T-helper 1 cell treated with Interleukin-12 subunit alpha and Interleukin-12 subunit beta and Interleukin-4 antibody, amounts not matched to agents 30 μg/mL and 1 μg/mL, for 36 hours (primary cell): ENCODE data around the gene RIT1.
"Not testable (repeated sequence)": the region's sequence is repeated elsewhere in the genome, so short reads cannot be mapped to it uniquely, and the experiment has no call there.

Experiments
- H3K27ac Mint-ChIP-seq: one replicate; pipeline ENCODE4 v1.8.0; 2021; ENCODE audit warnings: mild to moderate bottlenecking, mixed read lengths
- H3K27me3 Mint-ChIP-seq: one replicate; pipeline ENCODE4 v1.8.0; 2021; ENCODE audit warnings: low read depth, mixed read lengths
- H3K36me3 Mint-ChIP-seq: one replicate; pipeline ENCODE4 v1.8.0; 2021; ENCODE audit warnings: low read depth, mixed read lengths
- H3K4me1 Mint-ChIP-seq: one replicate; pipeline ENCODE4 v1.8.0; 2021; ENCODE audit warnings: low read depth, mixed read lengths
- H3K4me3 Mint-ChIP-seq: one replicate; pipeline ENCODE4 v1.8.0; 2021; ENCODE audit warnings: mild to moderate bottlenecking, moderate library complexity, mixed read lengths
- H3K9me3 Mint-ChIP-seq: one replicate; pipeline ENCODE4 v1.8.0; 2021; ENCODE audit warnings: mixed read lengths

Gene RIT1

GRCh38 chr1:155940993-155941844 lies 30.1 kb upstream of the RIT1 start, which contains the start of gene RXFP4:
Gene RXFP4, plus strand, starts transcription at chr1:155941638. Its CDS starts 72 bp downstream, at chr1:155941710.
- Mint-ChIP-seq H3K36me3 (peaks cover 12% of the 10 kb centered on the region), H3K4me1 (peaks cover 48% of the 10 kb centered on the region), H3K9me3 (no peaks in the 10 kb centered on the region), H3K4me3 (peak within 1 kb of the TSS; percentile 56), H3K27ac (peak within 1 kb of the TSS; percentile 94), H3K27me3 (no peaks in the 10 kb centered on the region)

- Mint-ChIP-seq H3K4me1 (peaks cover 46% of the 10 kb centered on the region), H3K27ac (peak overlapping the region; percentile 94), H3K4me3 (peak overlapping the region; percentile 56)
Observed at GRCh38 chr1:155940482-155940992, 29.4 kb upstream of the RIT1 start.

GRCh38 chr1:155938220-155938627 lies 27.1 kb upstream of the RIT1 start:
- Mint-ChIP-seq H3K27ac (peak overlapping the region; percentile 34), H3K27me3 (no peaks in the 10 kb centered on the region), H3K4me1 (peaks cover 34% of the 10 kb centered on the region), H3K4me3 (peak overlapping the region; percentile 4), H3K9me3 (no peaks in the 10 kb centered on the region), H3K36me3 (peaks cover 3% of the 10 kb centered on the region)

More at GRCh38 chr1:155940482-155940992, 29.4 kb upstream of the RIT1 start:
- Mint-ChIP-seq H3K9me3 (no peaks in the 10 kb centered on the region), H3K36me3 (peaks cover 9% of the 10 kb centered on the region), H3K27me3 (no peaks in the 10 kb centered on the region)

- no peak overlapping the region for H3K27ac Mint-ChIP-seq
- peak overlapping the region; percentile 51 for H3K4me3 Mint-ChIP-seq
Observed at GRCh38 chr1:155934936-155935590, 23.9 kb upstream of the RIT1 start.

GRCh38 chr1:155934097-155934935 lies 23.2 kb upstream of the RIT1 start, which contains the start of gene KHDC4:
Gene KHDC4, minus strand, starts transcription at chr1:155934413. Its CDS starts 40 bp downstream, at chr1:155934373.
- peaks cover 18% of the 10 kb centered on the region for H3K36me3 Mint-ChIP-seq
- peaks cover 32% of the 10 kb centered on the region for H3K4me1 Mint-ChIP-seq
- no peaks in the 10 kb centered on the region for H3K27me3 Mint-ChIP-seq
- no peaks in the 10 kb centered on the region for H3K9me3 Mint-ChIP-seq
- H3K4me3 Mint-ChIP-seq = peak within 1 kb of the TSS; percentile 51
- no peak within 1 kb of the TSS for H3K27ac Mint-ChIP-seq

More at GRCh38 chr1:155934936-155935590, 23.9 kb upstream of the RIT1 start:
- peaks cover 14% of the 10 kb centered on the region for H3K36me3 Mint-ChIP-seq
- peaks cover 29% of the 10 kb centered on the region for H3K4me1 Mint-ChIP-seq
- no peaks in the 10 kb centered on the region for H3K27me3 Mint-ChIP-seq
- no peaks in the 10 kb centered on the region for H3K9me3 Mint-ChIP-seq

GRCh38 chr1:155933591-155934096 lies 22.5 kb upstream of the RIT1 start:
- Mint-ChIP-seq H3K4me1 (peaks cover 37% of the 10 kb centered on the region), H3K36me3 (peaks cover 23% of the 10 kb centered on the region), H3K27ac (no peak overlapping the region), H3K27me3 (no peaks in the 10 kb centered on the region), H3K4me3 (no peak overlapping the region), H3K9me3 (no peaks in the 10 kb centered on the region)

GRCh38 chr1:155932487-155932886 lies 21.3 kb upstream of the RIT1 start:
- Mint-ChIP-seq H3K27me3 (no peaks in the 10 kb centered on the region), H3K4me1 (peaks cover 31% of the 10 kb centered on the region), H3K4me3 (peak overlapping the region; percentile 53), H3K9me3 (no peaks in the 10 kb centered on the region), H3K36me3 (peaks cover 27% of the 10 kb centered on the region), H3K27ac (no peak overlapping the region)

GRCh38 chr1:155932081-155932480 lies 20.9 kb upstream of the RIT1 start:
- peaks cover 30% of the 10 kb centered on the region for H3K36me3 Mint-ChIP-seq
- peak overlapping the region; percentile 53 for H3K4me3 Mint-ChIP-seq
- peaks cover 31% of the 10 kb centered on the region for H3K4me1 Mint-ChIP-seq
- no peaks in the 10 kb centered on the region for H3K9me3 Mint-ChIP-seq
- no peak overlapping the region for H3K27ac Mint-ChIP-seq
- no peaks in the 10 kb centered on the region for H3K27me3 Mint-ChIP-seq

GRCh38 chr1:155931332-155932038 lies 20.3 kb upstream of the RIT1 start:
- Mint-ChIP-seq H3K4me1 (peaks cover 33% of the 10 kb centered on the region), H3K36me3 (peaks cover 36% of the 10 kb centered on the region), H3K27ac (no peak overlapping the region), H3K4me3 (peak overlapping the region; percentile 77), H3K9me3 (no peaks in the 10 kb centered on the region), H3K27me3 (no peaks in the 10 kb centered on the region)

GRCh38 chr1:155930725-155931124 lies 19.6 kb upstream of the RIT1 start:
- Mint-ChIP-seq H3K36me3 (peaks cover 42% of the 10 kb centered on the region), H3K4me3 (peak overlapping the region; percentile 77), H3K27ac (peak overlapping the region; percentile 31), H3K4me1 (peaks cover 31% of the 10 kb centered on the region)
- not testable (repeated sequence) for H3K9me3 Mint-ChIP-seq, H3K27me3 Mint-ChIP-seq

GRCh38 chr1:155929057-155929456 lies 17.9 kb upstream of the RIT1 start:
- Mint-ChIP-seq H3K4me1 (peaks cover 31% of the 10 kb centered on the region), H3K27me3 (no peaks in the 10 kb centered on the region), H3K27ac (no peak overlapping the region), H3K9me3 (no peaks in the 10 kb centered on the region), H3K36me3 (peaks cover 46% of the 10 kb centered on the region), H3K4me3 (no peak overlapping the region)

GRCh38 chr1:155925506-155925905 lies 14.4 kb upstream of the RIT1 start:
- no peak overlapping the region for H3K4me3 Mint-ChIP-seq
- H3K9me3 Mint-ChIP-seq = no peaks in the 10 kb centered on the region
- H3K36me3 Mint-ChIP-seq = peaks cover 55% of the 10 kb centered on the region
- no peaks in the 10 kb centered on the region for H3K27me3 Mint-ChIP-seq
- no peak overlapping the region for H3K27ac Mint-ChIP-seq
- peaks cover 21% of the 10 kb centered on the region for H3K4me1 Mint-ChIP-seq

- Mint-ChIP-seq H3K27me3 (no peaks in the 10 kb centered on the region), H3K36me3 (peaks cover 55% of the 10 kb centered on the region), H3K4me1 (peaks cover 16% of the 10 kb centered on the region), H3K27ac (no peak overlapping the region), H3K9me3 (no peaks in the 10 kb centered on the region), H3K4me3 (no peak overlapping the region)
Observed at GRCh38 chr1:155920717-155921116, 9.6 kb upstream of the RIT1 start.
